ENCODE data around the gene KCNT1. TPM values are rescaled to one million over a fixed set of nuclear protein-coding genes. Genes with fewer than 3 reads are reported as not detected.
A peak's percentile ranks its signal among the peaks of the same experiment; 100 is the strongest.

Gene KCNT1
- total RNA-seq, 1 experiment from 2014 or later = 0.68 TPM

DNA sequence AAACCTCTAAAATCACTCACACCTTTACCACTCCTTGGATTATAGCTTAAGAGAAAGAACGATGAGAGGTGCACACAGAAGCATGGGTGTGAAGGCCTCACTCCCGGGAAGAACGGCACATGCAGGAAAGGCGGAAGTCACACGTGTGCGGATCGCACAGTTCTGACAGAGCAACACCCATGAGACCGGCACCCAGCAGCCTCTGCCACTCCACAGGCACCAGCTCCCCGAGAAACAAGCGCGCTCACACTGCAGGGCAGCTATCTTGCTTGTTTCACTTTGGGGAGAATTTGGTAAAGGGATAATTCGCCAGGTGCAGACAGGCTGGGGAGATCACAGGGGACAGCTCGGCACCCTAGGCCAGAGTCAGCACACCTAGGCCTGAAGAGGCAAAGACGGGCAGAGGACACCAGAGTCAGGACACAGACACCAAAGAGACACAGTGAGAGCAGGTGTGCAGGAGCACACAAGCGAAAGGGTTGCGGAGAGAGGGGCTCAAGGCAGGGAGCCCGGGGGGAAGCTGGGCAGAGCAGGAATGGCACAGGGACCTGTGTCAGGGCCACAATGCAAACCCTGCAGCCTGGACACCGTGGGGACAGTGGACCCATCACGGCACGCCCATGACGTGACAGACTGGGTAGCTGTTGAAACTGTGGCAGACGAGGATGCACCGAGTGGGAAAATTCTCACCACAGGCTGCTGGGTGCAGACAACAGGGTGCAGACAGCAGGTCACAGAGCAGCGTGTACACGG, 123.6 kb downstream of the KCNT1 start:
- H4K91ac ChIP-seq (ENCODE audit: insufficient read length, low read depth, low read length) = no peak overlapping the region
- H3K56ac ChIP-seq (ENCODE audit: insufficient read length, low read depth, low read length) = no peak overlapping the region
- no peak overlapping the region for H2AK5ac ChIP-seq (ENCODE audit: insufficient read length, low read length)
- H3K23me2 ChIP-seq (ENCODE audit: insufficient read length, low read depth, low read length, poor library complexity, severe bottlenecking) = no peaks in the 10 kb centered on the region
- no peak overlapping the region for H2BK5ac ChIP-seq (ENCODE audit: insufficient read length, low read length)
- no peaks in the 10 kb centered on the region for H3K27me3 Mint-ChIP-seq (ENCODE audit: low read depth)
- no peak overlapping the region for H3K27ac ChIP-seq (ENCODE audit: insufficient read length, low read depth, low read length)
- DNase-seq = no peak
- H3K27ac Mint-ChIP-seq = peak overlapping the region in 2 of 3 experiments; percentile 6 to 91; a peak in 2 of 7 replicates
- H3K9ac ChIP-seq (ENCODE audit: extremely low read depth, insufficient read length, low read length) = no peak overlapping the region
- no peak overlapping the region for H3K4ac ChIP-seq (ENCODE audit: low read depth, low read length)
- no peak overlapping the region for H3T11ph ChIP-seq (ENCODE audit: low read length)
- no peak overlapping the region for H3K18ac ChIP-seq (ENCODE audit: insufficient read length, low read depth, low read length)
- no peak overlapping the region for H2AFZ ChIP-seq (ENCODE audit: low read length)
- no peak overlapping the region for H3K4me3 Mint-ChIP-seq
- no peaks in the 10 kb centered on the region for H3K9me3 ChIP-seq (ENCODE audit: control insufficient read depth, low read depth, low read length)
- H3K4me1 ChIP-seq (ENCODE audit: insufficient read depth, low read length) = no peaks in the 10 kb centered on the region
- no peaks in the 10 kb centered on the region for H3K27me3 ChIP-seq (ENCODE audit: insufficient read depth, low read length)
- H3K14ac ChIP-seq (ENCODE audit: insufficient read depth, low read length) = no peak overlapping the region; the same call in 1 of the 2 replicates
- no CpG with 5 or more reads among the region's 25 CpGs for WGBS (ENCODE audit: extremely low coverage, insufficient read length, low lambda C conversion rate)
- no peak overlapping the region for H2BK20ac ChIP-seq (ENCODE audit: low read depth, low read length, poor library complexity, severe bottlenecking)
- H3K79me1 ChIP-seq (ENCODE audit: insufficient read depth, low read depth, low read length, poor library complexity, severe bottlenecking) = no peaks in the 10 kb centered on the region
- no peak overlapping the region for H4K8ac ChIP-seq (replicated peaks; ENCODE audit: insufficient read length, low read depth, low read length)
- no peak overlapping the region for H2BK15ac ChIP-seq (ENCODE audit: low read depth, low read length)
- H2BK12ac ChIP-seq (ENCODE audit: insufficient read length, low read depth, low read length) = no peak overlapping the region
- peaks cover 42 to 67% (median 56%) of the 10 kb centered on the region in 3 experiments for H3K36me3 Mint-ChIP-seq (ENCODE audit: insufficient read depth in 1 of 3, low read depth in 3 of 3)
- H2BK120ac ChIP-seq (ENCODE audit: low read depth, low read length, poor library complexity, severe bottlenecking) = no peak overlapping the region
- peaks cover 2% of the 10 kb centered on the region; the same call in 1 of the 2 replicates for H3K79me2 ChIP-seq (ENCODE audit: insufficient read depth, low read length)
- H3K23ac ChIP-seq (ENCODE audit: insufficient read length, low read depth, low read length) = no peak overlapping the region
- no peak overlapping the region for H3K4me2 ChIP-seq (ENCODE audit: insufficient read depth, insufficient read length, low read length)
- peaks cover 2% of the 10 kb centered on the region for H4K20me1 ChIP-seq (ENCODE audit: control insufficient read depth, insufficient read depth, insufficient read length)
- no peaks in the 10 kb centered on the region for H3K9me3 Mint-ChIP-seq
- TF ChIP-seq, protein P1, sequence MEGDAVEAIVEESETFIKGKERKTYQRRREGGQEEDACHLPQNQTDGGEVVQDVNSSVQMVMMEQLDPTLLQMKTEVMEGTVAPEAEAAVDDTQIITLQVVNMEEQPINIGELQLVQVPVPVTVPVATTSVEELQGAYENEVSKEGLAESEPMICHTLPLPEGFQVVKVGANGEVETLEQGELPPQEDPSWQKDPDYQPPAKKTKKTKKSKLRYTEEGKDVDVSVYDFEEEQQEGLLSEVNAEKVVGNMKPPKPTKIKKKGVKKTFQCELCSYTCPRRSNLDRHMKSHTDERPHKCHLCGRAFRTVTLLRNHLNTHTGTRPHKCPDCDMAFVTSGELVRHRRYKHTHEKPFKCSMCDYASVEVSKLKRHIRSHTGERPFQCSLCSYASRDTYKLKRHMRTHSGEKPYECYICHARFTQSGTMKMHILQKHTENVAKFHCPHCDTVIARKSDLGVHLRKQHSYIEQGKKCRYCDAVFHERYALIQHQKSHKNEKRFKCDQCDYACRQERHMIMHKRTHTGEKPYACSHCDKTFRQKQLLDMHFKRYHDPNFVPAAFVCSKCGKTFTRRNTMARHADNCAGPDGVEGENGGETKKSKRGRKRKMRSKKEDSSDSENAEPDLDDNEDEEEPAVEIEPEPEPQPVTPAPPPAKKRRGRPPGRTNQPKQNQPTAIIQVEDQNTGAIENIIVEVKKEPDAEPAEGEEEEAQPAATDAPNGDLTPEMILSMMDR (conservative IDR thresholded peaks at IDR 0.05) = no peak
- H4K5ac ChIP-seq (ENCODE audit: insufficient read length, low read depth, low read length) = no peak overlapping the region
- peaks cover 5% of the 10 kb centered on the region in 2 experiments for H3K4me1 Mint-ChIP-seq
